H9 (cell line): ENCODE measurements around the gene CYBC1. TPM values are rescaled to one million over a fixed set of nuclear protein-coding genes. Genes with fewer than 3 reads are reported as not detected.

Source experiments
- DNase-seq: peaks from one replicate; pipeline ENCODE4 v3.0.0-alpha.2; 2017
- H2AFZ ChIP-seq: one replicate; pipeline ENCODE4 v1.6.1; 2013; ENCODE audit warnings: mild to moderate bottlenecking, low read length, control low read depth, moderate library complexity
- H2AK5ac ChIP-seq: 2 replicates; pipeline ENCODE4 v1.6.1; 2013; ENCODE audit warnings: low read length, control low read depth, mixed read lengths; ENCODE audit not compliant: insufficient read length
- H2BK120ac ChIP-seq: one replicate; pipeline ENCODE4 v1.6.1; 2013; ENCODE audit warnings: low read depth, mild to moderate bottlenecking, low read length, control low read depth, inconsistent platforms; ENCODE audit not compliant: poor library complexity, severe bottlenecking
- H2BK12ac ChIP-seq: 2 replicates; pipeline ENCODE4 v1.6.1; 2013; ENCODE audit warnings: low read length, control low read depth, mixed read lengths, low read depth; ENCODE audit not compliant: insufficient read length
- H2BK15ac ChIP-seq: 2 replicates; pipeline ENCODE4 v1.6.1; 2013; ENCODE audit warnings: low read depth, low read length, control low read depth
- H2BK20ac ChIP-seq: one replicate; pipeline ENCODE4 v1.6.1; 2013; ENCODE audit warnings: low read depth, mild to moderate bottlenecking, low read length, control low read depth, inconsistent platforms; ENCODE audit not compliant: poor library complexity, severe bottlenecking
- H2BK5ac ChIP-seq: 2 replicates; pipeline ENCODE4 v1.6.1; 2013; ENCODE audit warnings: low read length, control low read depth, mixed read lengths; ENCODE audit not compliant: insufficient read length
- H3K14ac ChIP-seq: 2 replicates; pipeline ENCODE4 v1.6.1; 2013; ENCODE audit warnings: low read length, control low read depth; ENCODE audit not compliant: insufficient read depth
- H3K18ac ChIP-seq: 2 replicates; pipeline ENCODE4 v1.6.1; 2013; ENCODE audit warnings: low read depth, mild to moderate bottlenecking, mixed read lengths, low read length, control low read depth; ENCODE audit not compliant: insufficient read length
- H3K23ac ChIP-seq: 2 replicates; pipeline ENCODE4 v1.6.1; 2013; ENCODE audit warnings: low read length, control low read depth, mixed read lengths, low read depth; ENCODE audit not compliant: insufficient read length
- H3K23me2 ChIP-seq: 2 replicates; pipeline ENCODE4 v1.6.1; 2013; ENCODE audit warnings: low read depth, mild to moderate bottlenecking, mixed read lengths, low read length, control low read depth; ENCODE audit not compliant: insufficient read length, poor library complexity, severe bottlenecking
- H3K27ac ChIP-seq: 2 replicates; pipeline ENCODE4 v1.5.1; 2013; ENCODE audit warnings: low read length, control low read depth, mixed read lengths, low read depth; ENCODE audit not compliant: insufficient read length
- H3K27me3 ChIP-seq: 2 replicates; pipeline ENCODE4 v1.6.1; 2013; ENCODE audit warnings: low read length, control low read depth, inconsistent platforms; ENCODE audit not compliant: insufficient read depth
- H3K4ac ChIP-seq: 2 replicates; pipeline ENCODE4 v1.6.1; 2013; ENCODE audit warnings: low read depth, mild to moderate bottlenecking, control low read depth, inconsistent platforms, low read length, moderate library complexity
- H3K4me1 ChIP-seq: 2 replicates; pipeline ENCODE4 v1.6.1; 2013; ENCODE audit warnings: low read length, control low read depth, inconsistent platforms; ENCODE audit not compliant: insufficient read depth
- H3K4me2 ChIP-seq: 2 replicates; pipeline ENCODE4 v1.6.1; 2013; ENCODE audit warnings: low read length, control low read depth, mixed read lengths; ENCODE audit not compliant: insufficient read length, insufficient read depth
- H3K56ac ChIP-seq: 2 replicates; pipeline ENCODE4 v1.6.1; 2013; ENCODE audit warnings: low read depth, mild to moderate bottlenecking, mixed read lengths, low read length, control low read depth; ENCODE audit not compliant: insufficient read length
- H3K79me1 ChIP-seq: 2 replicates; pipeline ENCODE4 v1.6.1; 2013; ENCODE audit warnings: low read depth, mild to moderate bottlenecking, moderate library complexity, low read length, control low read depth, inconsistent platforms; ENCODE audit not compliant: insufficient read depth, poor library complexity, severe bottlenecking
- H3K79me2 ChIP-seq: 2 replicates; pipeline ENCODE4 v1.6.1; 2013; ENCODE audit warnings: low read length, control low read depth, inconsistent platforms; ENCODE audit not compliant: insufficient read depth
- H3K9ac ChIP-seq: 2 replicates; pipeline ENCODE4 v1.6.1; 2013; ENCODE audit warnings: low read length, control low read depth, mixed read lengths; ENCODE audit not compliant: insufficient read length; ENCODE audit errors: extremely low read depth
- H3K9me3 ChIP-seq: one replicate; pipeline ENCODE4 v1.6.1; 2013; ENCODE audit warnings: low read depth, low read length, inconsistent platforms; ENCODE audit not compliant: control insufficient read depth
- H3T11ph ChIP-seq: one replicate; pipeline ENCODE4 v1.6.1; 2013; ENCODE audit warnings: mild to moderate bottlenecking, low read length, control low read depth, inconsistent platforms
- H4K20me1 ChIP-seq: one replicate; pipeline ENCODE4 v1.6.1; 2013; ENCODE audit not compliant: control insufficient read depth, insufficient read length, insufficient read depth
- H4K5ac ChIP-seq: 2 replicates; pipeline ENCODE4 v1.6.1; 2013; ENCODE audit warnings: low read depth, mild to moderate bottlenecking, mixed read lengths, low read length, control low read depth; ENCODE audit not compliant: insufficient read length
- H4K8ac ChIP-seq: replicated peaks from 2 replicates; pipeline ENCODE4 v1.6.1; 2013; ENCODE audit warnings: low read length, control low read depth, mixed read lengths, low read depth; ENCODE audit not compliant: insufficient read length
- H4K91ac ChIP-seq: 2 replicates; pipeline ENCODE4 v1.6.1; 2013; ENCODE audit warnings: low read depth, mild to moderate bottlenecking, moderate library complexity, mixed read lengths, low read length, control low read depth; ENCODE audit not compliant: insufficient read length
- H3K27ac Mint-ChIP-seq, 3 experiments: 2 replicates in 2 of 3; 3 replicates in 1 of 3; pipeline ENCODE4 v1.8.0; 2020 to 2021; ENCODE audit warnings: mixed read lengths in 3 of 3, mild to moderate bottlenecking in 1 of 3, moderate library complexity in 1 of 3
- H3K27me3 Mint-ChIP-seq: 2 replicates; pipeline ENCODE4 v1.8.0; 2021; ENCODE audit warnings: low read depth, mild to moderate bottlenecking, moderate library complexity, mixed read lengths
- H3K36me3 Mint-ChIP-seq, 3 experiments: 2 replicates in 2 of 3; 3 replicates in 1 of 3; pipeline ENCODE4 v1.8.0; 2020 to 2021; ENCODE audit warnings: low read depth in 3 of 3, mixed read lengths in 3 of 3; ENCODE audit not compliant: insufficient read depth in 1 of 3
- H3K4me1 Mint-ChIP-seq, 2 experiments: 2 replicates each; pipeline ENCODE4 v1.8.0; 2020; ENCODE audit warnings: mixed read lengths in 2 of 2
- H3K4me3 Mint-ChIP-seq, 2 experiments: 2 replicates in 1 of 2; 3 replicates in 1 of 2; pipeline ENCODE4 v1.8.0; 2020 to 2021; ENCODE audit warnings: mild to moderate bottlenecking in 2 of 2, mixed read lengths in 2 of 2, moderate library complexity in 1 of 2
- H3K9me3 Mint-ChIP-seq, 2 experiments: 2 replicates in 1 of 2; 3 replicates in 1 of 2; pipeline ENCODE4 v1.8.0; 2020; ENCODE audit warnings: mild to moderate bottlenecking in 2 of 2, mixed read lengths in 2 of 2, moderate library complexity in 1 of 2
- CTCF ChIP-seq: fragments of 200-600 bp; sonication (generic); conservative IDR thresholded peaks from 3 replicates; pipeline ENCODE4 v1.8.0; 2021; ENCODE audit warnings: antibody characterized with exemption, mild to moderate bottlenecking
- WGBS: extraction: QIAGEN DNeasy Blood & Tissue Kit; methylation state at CpG from one replicate; pipeline ENCODE4 v1.1.7; 2013; ENCODE audit warnings: missing lambda C conversion rate, low lambda C conversion rate, mixed read lengths; ENCODE audit not compliant: insufficient read length; ENCODE audit errors: extremely low coverage; 5-methylcytosine and 5-hydroxymethylcytosine counted together
- total RNA-seq: library from RNA; stranded (reverse); gene quantifications from 2 replicates; pipeline ENCODE4 v1.2.1, GENCODE V29; 2021

The CYBC1 gene
- total RNA-seq, 1 experiment from 2014 or later: 81.7 TPM

GRCh38 chr17:82470065-82470464 is 19.5 kb upstream of the CYBC1 start:
- no peaks in the 10 kb centered on the region for H3K27me3 Mint-ChIP-seq

More at GRCh38 chr17:82470065-82470464, 19.5 kb upstream of the CYBC1 start:
- no peak overlapping the region for H2AFZ ChIP-seq
- H3K27ac ChIP-seq: no peak overlapping the region
- no peak overlapping the region; a peak in 1 of 7 replicates for H3K27ac Mint-ChIP-seq
- TF ChIP-seq CTCF: no peak
- H3K4me2 ChIP-seq: no peak overlapping the region
- H4K8ac ChIP-seq: no peak overlapping the region
- no peaks in the 10 kb centered on the region for H3K23me2 ChIP-seq
- H3K9me3 Mint-ChIP-seq: no peaks in the 10 kb centered on the region
- no peaks in the 10 kb centered on the region for H3K79me1 ChIP-seq
- no peak overlapping the region for H4K5ac ChIP-seq
- no peak overlapping the region for H2BK120ac ChIP-seq
- H3K4me1 ChIP-seq: no peaks in the 10 kb centered on the region
- H3K4me3 Mint-ChIP-seq: no peak overlapping the region
- no peak overlapping the region for H3K4ac ChIP-seq
- no peak overlapping the region for H2BK12ac ChIP-seq
- no peak overlapping the region for H3K56ac ChIP-seq
- H4K20me1 ChIP-seq: no peaks in the 10 kb centered on the region
- H2BK15ac ChIP-seq: no peak overlapping the region
- peaks cover 35 to 85% (median 75%) of the 10 kb centered on the region in 3 experiments for H3K36me3 Mint-ChIP-seq
- no peak overlapping the region for H2BK20ac ChIP-seq
- no peaks in the 10 kb centered on the region for H3K79me2 ChIP-seq
- no peak overlapping the region for H3K23ac ChIP-seq
- H3K18ac ChIP-seq: no peak overlapping the region
- no peak overlapping the region for H4K91ac ChIP-seq
- no peak overlapping the region for H2BK5ac ChIP-seq
- no peaks in the 10 kb centered on the region for H3K27me3 ChIP-seq
- no peaks in the 10 kb centered on the region for H3K9me3 ChIP-seq
- DNase-seq: no peak
- H2AK5ac ChIP-seq: no peak overlapping the region
- no peak overlapping the region for H3K9ac ChIP-seq
- no peaks in the 10 kb centered on the region for H3K4me1 Mint-ChIP-seq
- WGBS: no CpG with 5 or more reads among the region's 7 CpGs
- H3T11ph ChIP-seq: no peak overlapping the region
- H3K14ac ChIP-seq: no peak overlapping the region
